ENCODE results near the gene PCSK2.
A peak's percentile ranks its signal among the peaks of the same experiment; 100 is the strongest.

PCSK2 gene

DNA sequence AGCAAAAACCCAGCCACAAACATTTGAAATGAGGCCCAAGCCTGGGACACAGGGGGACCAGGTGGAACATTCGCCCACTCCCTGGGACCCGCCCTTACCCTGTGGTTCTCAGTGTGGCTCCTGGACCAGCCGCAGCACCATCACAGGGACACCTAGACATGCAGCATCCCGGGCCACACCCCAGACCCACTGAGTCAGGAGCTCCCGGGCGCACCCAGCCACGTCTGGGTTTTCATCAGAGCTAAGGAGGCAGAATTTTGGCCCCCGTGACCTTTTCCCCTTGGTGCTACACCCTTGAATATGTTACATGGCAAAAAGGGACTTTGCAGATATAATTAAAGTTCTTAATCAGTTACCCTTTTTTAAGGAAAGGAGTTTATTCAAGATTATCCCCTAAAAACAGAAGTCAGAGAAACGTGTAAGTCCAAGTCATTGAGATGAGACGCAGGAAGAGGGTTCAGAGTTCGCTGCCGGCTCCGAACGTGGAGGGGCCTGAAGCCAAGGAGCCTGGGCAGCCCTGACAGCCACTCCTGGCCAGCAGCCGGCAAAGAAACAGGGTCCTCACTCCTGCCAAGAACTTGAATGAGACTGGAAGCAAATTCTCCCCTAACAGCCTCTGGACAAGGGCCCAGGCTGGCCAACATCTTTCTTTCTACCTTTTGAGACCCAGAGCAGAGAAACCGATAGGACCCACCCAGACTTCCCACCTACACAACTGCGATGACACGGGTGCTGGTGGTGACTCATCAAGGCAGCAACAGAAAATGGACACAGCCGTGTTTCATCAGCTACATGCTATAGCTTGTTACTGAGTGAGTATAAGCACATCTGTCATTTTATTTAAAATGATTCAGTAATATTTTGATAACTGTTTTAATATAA lies 279.0 kb downstream of the PCSK2 start:
- DNase-seq (ENCODE audit: low spot score) = no peak

DNA sequence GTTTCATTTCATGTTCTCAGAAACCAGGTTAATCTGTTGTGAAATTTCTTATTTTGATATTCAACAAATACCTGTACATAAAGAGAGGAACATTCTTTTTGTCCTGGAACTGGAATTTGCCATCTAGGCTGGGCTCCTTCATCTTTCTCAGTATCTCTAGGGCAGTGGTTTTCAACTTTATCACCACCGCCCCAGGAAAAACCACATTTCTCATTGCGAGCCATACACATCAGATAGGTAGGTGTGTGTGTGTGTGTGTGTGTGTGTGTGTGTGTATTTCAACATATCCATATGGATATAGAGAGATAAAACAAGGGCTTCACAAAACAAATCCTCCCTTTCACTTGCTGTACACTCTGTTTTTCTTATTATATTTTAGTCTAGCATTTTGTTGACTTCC lies 280.2 kb downstream of the PCSK2 start:
- DNase-seq (ENCODE audit: low spot score) = no peak

DNA sequence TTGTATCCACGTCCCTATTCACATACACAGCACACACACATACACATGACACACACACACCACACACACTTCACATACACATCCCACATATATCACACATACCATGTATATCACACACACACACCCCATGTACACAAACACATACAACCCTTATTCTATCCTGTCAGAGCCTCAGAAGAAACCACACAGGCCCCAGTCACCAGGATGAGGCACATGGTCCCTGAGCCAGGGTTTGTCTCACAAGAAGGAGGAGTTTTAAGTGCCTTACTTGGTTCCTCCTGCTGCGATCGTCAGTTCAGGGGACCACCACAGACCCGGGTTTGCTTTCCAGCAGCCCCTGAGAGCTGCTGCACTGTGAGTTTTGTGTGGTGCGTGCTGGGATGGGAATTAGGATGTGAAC lies 280.7 kb downstream of the PCSK2 start:
- no peak for DNase-seq (ENCODE audit: low spot score)

DNA sequence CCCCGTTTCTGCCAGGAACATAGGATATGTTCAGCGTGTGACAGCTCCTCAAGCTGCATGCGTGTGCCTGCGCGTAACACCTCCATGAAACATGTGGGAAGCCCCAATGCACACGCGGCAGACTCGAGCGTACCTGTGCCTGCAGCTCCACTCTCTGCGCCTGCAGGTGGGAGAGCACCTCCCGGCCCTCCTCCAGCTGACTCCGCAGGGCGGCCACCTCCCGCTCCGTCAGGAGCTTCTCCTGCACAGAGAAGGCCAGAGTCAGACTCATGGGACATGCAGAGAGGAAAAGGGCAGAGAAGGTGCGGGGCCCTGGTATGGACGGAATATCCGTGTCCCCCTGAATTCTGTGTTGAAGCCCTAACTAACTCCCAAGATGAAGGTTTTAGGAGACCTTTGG lies 281.9 kb downstream of the PCSK2 start:
- DNase-seq (ENCODE audit: low spot score) = no peak

DNA sequence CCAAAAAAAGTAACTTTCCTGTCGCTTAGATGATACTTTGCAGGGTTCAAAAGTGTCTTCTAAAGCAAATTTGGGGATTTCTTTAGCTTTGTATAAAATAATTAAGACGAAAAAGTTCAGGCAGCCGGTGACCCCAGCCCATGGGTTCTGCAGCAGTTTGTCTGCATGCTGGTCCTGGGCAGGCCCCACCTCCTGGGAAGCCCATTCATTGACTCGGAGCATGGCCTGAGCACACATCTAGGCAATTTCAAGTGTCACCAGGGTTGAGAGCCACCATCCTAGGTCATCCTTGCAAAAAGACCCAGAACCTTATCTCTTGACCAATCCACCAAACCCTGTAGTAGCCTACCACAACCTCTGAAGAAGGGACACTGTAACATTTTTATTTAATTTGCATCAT lies 283.7 kb downstream of the PCSK2 start:
- DNase-seq (ENCODE audit: low spot score) = no peak

GRCh38 chr20:17511401-17511800 lies 284.6 kb downstream of the PCSK2 start:
- DNase-seq (ENCODE audit: low spot score) = no peak

GRCh38 chr20:17513939-17514338 lies 287.1 kb downstream of the PCSK2 start:
- no peak for DNase-seq (ENCODE audit: low spot score)

DNA sequence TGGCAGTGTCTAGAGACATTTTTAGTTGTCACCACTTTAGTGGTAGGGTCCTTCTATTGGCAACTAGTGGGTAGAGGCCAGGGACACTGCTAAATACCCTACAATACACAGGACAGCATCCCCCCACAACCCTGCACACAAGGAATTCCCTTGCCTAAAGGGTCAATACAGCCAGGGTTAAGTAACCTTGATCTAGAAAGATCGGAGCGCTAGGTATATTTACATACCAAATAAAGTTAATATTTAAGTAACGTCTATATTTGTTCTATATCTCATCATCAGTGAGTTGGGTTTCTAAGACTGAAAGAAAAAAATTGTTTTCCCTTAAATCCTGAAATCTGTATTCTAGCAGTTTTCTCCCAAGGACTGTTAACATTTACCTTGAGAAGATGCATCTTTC lies 288.2 kb downstream of the PCSK2 start:
- DNase-seq (ENCODE audit: low spot score) = no peak

DNA sequence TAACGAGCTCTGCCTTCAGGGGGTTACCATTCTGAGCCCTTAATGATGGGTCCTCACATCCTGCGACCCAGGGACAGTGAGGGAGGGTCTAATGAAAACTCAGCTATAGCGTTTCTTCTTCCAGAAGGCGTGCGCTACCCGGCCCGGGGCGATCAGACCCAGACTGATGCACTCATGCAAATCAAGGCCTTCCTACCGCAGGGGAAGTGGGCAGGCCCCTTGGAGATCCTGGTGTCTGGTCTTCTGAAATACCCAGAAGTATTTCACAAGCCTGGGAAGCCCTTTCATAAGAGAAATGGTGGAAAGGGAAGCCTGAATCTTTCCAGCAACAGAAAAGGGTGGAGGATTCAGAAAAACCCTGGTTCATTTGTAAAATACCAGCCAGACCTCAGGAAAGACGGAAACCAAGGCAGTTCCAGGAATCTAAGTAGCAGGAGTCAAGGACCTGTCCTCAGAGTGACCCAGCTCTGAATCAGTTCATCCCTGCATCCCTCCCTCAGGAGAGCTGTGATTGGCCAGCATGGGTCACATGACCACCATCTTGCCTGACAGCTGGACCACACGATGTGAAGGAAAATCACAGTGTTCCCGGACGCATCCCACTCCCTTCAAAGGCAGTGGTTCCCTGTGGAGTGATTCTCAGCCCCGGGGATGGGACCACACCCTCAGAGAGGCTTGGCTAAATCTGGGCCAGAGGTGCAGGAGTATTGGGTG lies 291.7 kb downstream of the PCSK2 start:
- DNase-seq (ENCODE audit: low spot score) = no peak

- DNase-seq (ENCODE audit: low spot score) = no peak
These were observed 292.9 kb downstream of the PCSK2 start for GRCh38 chr20:17519606-17520285.

- DNase-seq (ENCODE audit: low spot score) = no peak
These were observed 293.7 kb downstream of the PCSK2 start for GRCh38 chr20:17520583-17520982.

- DNase-seq (ENCODE audit: low spot score) = no peak
These were observed 295.7 kb downstream of the PCSK2 start for GRCh38 chr20:17522528-17522927.

DNA sequence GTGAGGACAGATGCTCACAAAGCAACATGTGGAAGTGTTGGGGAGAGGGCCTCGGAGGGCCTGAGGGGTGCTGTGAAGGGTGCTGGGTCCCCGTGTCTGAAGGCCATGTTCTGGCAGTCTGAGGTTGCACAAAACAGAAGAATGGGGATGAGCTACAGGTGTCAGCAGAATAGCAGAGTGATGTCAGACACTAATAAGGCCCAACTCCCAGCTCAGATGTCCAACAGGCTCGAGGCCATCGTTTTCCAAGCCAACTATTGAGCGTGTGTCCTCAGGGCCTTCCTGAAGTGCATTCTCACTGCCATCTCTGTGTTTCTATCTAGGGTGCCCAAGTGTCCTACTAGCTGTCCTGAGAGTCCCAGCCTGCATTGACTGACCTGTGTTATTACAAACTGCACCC lies 296.5 kb downstream of the PCSK2 start:
- DNase-seq (ENCODE audit: low spot score) = no peak

DNA sequence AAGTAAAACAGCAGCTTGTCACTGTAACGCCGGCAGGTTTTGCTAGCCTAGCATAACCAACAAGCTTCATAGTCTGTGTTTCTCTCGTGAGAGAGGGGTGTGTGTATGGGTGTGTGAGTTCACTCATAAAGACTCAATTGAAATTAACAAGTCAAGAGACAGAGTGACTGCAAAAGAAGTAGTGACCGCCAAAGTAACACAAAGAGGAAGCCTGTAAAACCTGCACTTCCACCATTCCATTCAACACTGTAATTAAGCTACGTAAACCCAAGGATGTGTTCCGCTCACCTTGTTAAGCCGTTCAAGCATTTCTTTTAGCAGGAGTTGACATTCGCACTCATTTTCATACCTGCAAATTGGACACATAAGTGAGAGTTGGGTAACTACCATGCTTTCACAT lies 297.7 kb downstream of the PCSK2 start:
- no peak for DNase-seq (ENCODE audit: low spot score)

DNA sequence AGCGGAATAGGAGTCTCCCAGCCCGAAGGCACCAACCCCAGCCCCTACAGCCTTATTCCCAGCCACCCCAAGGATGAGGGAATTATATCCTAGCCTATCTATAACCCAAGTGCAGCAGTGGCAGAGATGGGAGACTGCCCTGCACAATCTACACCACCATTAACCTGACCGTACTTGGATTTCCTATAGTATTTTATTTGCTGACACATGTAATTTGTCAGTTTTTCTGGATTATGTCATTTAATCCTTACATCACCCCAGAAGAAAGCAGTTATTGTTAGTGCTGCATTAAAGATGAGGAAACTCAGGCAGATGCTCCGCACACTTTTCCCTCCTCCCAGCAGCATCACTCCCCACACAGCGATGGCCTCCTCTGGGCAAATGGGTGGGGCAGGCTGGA lies 298.3 kb downstream of the PCSK2 start:
- no peak for DNase-seq (ENCODE audit: low spot score)

DNA sequence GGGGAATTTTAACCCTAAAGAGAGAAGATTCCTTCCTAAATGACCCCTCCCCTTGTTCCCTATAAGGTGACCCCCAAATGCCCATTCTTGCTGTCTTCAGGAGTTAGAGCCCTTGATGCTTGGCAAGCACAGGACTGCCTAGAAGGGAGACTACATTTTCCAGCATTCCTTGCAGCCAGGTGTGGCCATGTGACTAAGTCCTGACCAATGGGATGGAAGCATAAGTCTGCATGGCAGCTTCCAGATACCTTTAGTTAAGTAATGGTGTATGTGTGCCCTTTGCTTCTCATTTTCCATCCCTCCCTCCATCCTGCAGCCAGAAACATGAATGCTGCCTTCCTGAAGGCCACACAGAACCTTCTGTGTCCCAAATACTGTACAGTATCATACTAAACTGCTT lies 298.8 kb downstream of the PCSK2 start:
- peak; percentile 60 for DNase-seq (ENCODE audit: low spot score)

- DNase-seq (ENCODE audit: low spot score) = no peak
These were observed 302.7 kb downstream of the PCSK2 start for GRCh38 chr20:17529586-17529985.

GRCh38 chr20:17530153-17530552 lies 303.3 kb downstream of the PCSK2 start:
- DNase-seq (ENCODE audit: low spot score) = no peak

DNA sequence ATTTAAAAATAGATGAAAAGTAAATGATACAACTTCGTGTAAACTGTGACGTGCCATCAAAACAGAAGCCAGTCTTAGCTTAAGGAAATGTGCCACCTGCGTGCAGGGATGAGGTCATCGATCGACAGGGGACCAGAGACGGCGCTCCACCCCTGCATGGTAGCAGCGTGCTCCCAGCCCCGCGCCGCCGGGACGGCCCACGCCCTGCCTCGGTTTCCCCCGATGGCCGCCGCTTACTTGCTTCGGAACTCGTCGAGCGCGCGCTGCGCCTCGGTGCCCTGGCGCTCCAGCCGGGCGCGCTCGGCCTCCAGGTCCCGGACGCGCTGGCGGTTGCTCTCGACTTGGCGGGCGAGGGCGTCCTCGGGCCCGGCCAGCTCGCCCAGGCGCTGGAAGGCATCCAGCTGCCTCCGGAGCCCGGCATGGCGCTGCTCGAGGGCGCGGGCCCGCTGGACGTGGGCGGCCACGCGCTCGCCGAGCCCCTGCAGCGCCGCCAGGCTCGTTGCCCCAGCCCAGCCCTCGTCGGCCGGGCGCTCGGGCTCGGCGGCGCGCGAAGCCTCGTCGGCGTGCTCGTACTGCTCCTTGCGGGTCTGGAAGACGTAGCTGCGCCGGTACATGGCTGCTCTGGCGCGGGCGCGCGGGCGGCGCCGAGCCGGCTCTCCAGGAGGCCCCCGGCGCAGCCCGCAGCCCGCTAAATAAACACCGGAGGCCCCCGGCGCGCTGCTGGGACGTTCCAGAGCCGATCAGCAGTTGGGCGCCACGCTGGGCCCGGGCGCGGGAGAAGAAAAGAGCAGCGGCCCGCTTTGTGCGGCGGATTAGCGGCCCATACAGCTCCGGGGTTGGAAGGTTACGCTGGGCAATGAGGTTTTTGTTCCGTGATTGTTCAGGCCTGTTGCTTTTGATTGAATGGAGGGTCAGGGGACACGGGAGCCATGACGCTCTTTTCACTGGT lies 304.1 kb downstream of the PCSK2 start, which contains the start of gene BFSP1:
Gene BFSP1 (minus strand): TSS at position 664 of the 949 bp plus-strand sequence. CDS start 50 bp downstream, at position 614.
- peak; percentile 68 for DNase-seq (ENCODE audit: low spot score)

- no peak for DNase-seq (ENCODE audit: low spot score)
These were observed 304.8 kb downstream of the PCSK2 start for GRCh38 chr20:17531665-17532025.

GRCh38 chr20:17533396-17533795 lies 306.6 kb downstream of the PCSK2 start:
- peak; percentile 61 for DNase-seq (ENCODE audit: low spot score)

DNA sequence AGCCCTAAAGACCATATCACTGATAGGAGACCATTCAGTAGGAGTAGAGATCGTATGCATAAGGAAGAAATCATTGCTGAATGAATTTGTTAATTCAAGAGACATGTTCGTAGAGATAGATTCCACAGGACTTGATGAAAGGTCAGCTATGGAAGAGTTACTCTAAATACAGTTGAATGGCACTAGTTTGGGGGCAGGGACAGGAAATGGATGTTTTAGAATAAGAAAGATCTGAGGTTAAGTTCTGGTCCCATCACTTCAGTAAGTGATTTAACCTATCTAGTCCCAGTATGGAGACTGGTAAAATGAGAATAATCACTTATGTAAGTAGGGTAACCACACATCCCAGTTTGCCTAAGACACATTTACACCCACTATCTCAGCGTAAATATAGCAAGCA lies 307.2 kb downstream of the PCSK2 start:
- DNase-seq (ENCODE audit: low spot score) = no peak
